ENCODE measurements around the gene PSEN1. TPM values are rescaled to one million over a fixed set of nuclear protein-coding genes. Genes with fewer than 3 reads are reported as not detected.

PSEN1 gene
- total RNA-seq, 1 experiment from 2014 or later = 41.4 TPM

GRCh38 chr14:73245480-73246325 is 109.4 kb downstream of the PSEN1 start:
- ATAC-seq = no peak
- no TSS peak for BruUV-seq (replicated peaks)
- no peak for DNase-seq

GRCh38 chr14:73246387-73247150 is 110.3 kb downstream of the PSEN1 start:
- no peak overlapping the region for H2AFZ ChIP-seq (ENCODE audit: low read length)
- ChIA-PET POLR2A (ENCODE audit: unreplicated experiment) (no interaction called here), CTCF (no interaction called here)
- no peaks in the 10 kb centered on the region for H3F3A ChIP-seq (ENCODE audit: low read length, unreplicated experiment)
- H3K79me2 ChIP-seq (ENCODE audit: low read length) = no peaks in the 10 kb centered on the region
- no peak overlapping the region for H3K27ac ChIP-seq (ENCODE audit: low read length)
- no peak for ATAC-seq
- H3K4me3 ChIP-seq (ENCODE audit: low read length) = no peak overlapping the region
- peaks cover 6% of the 10 kb centered on the region; the same call in 1 of the 2 replicates for H3K4me1 ChIP-seq (ENCODE audit: insufficient read depth, low read length)
- no peak overlapping the region for H3K4me2 ChIP-seq (ENCODE audit: low read length)
- BruUV-seq (replicated peaks) = no TSS peak
- DNase-seq = no peak
- no peaks in the 10 kb centered on the region for H3K9me2 ChIP-seq (replicated peaks; ENCODE audit: low read length)
- H3K27me3 ChIP-seq (ENCODE audit: low read length) = no peaks in the 10 kb centered on the region
- no peaks in the 10 kb centered on the region for H3K9me3 ChIP-seq (ENCODE audit: low read length)
- no peak overlapping the region for H3K9ac ChIP-seq (ENCODE audit: low read length)
- H4K20me1 ChIP-seq (ENCODE audit: low read length) = no peaks in the 10 kb centered on the region
- intact Hi-C loops (cut with micrococcal nuclease) = no loop called here
- no peaks in the 10 kb centered on the region for H3K36me3 ChIP-seq (ENCODE audit: low read depth, low read length)
- TF ChIP-seq EZH2phosphoT487 (IDR thresholded peaks at IDR 0.05; ENCODE audit: borderline replicate concordance, low read length) (no peak), EZH2 (IDR thresholded peaks at IDR 0.05; ENCODE audit: low read length, unreplicated experiment) (no peak)
- TF ChIP-seq, protein P1, sequence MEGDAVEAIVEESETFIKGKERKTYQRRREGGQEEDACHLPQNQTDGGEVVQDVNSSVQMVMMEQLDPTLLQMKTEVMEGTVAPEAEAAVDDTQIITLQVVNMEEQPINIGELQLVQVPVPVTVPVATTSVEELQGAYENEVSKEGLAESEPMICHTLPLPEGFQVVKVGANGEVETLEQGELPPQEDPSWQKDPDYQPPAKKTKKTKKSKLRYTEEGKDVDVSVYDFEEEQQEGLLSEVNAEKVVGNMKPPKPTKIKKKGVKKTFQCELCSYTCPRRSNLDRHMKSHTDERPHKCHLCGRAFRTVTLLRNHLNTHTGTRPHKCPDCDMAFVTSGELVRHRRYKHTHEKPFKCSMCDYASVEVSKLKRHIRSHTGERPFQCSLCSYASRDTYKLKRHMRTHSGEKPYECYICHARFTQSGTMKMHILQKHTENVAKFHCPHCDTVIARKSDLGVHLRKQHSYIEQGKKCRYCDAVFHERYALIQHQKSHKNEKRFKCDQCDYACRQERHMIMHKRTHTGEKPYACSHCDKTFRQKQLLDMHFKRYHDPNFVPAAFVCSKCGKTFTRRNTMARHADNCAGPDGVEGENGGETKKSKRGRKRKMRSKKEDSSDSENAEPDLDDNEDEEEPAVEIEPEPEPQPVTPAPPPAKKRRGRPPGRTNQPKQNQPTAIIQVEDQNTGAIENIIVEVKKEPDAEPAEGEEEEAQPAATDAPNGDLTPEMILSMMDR (conservative IDR thresholded peaks at IDR 0.05; ENCODE audit: low read depth, low read length) = no peak

More at GRCh38 chr14:73245480-73246325, 109.4 kb downstream of the PSEN1 start:
- POLR2A ChIA-PET (ENCODE audit: unreplicated experiment) = no interaction called here
- no peak overlapping the region for H2AFZ ChIP-seq (ENCODE audit: low read length)
- H3K9me2 ChIP-seq (replicated peaks; ENCODE audit: low read length) = no peaks in the 10 kb centered on the region
- H3K4me1 ChIP-seq (ENCODE audit: insufficient read depth, low read length) = peaks cover 6% of the 10 kb centered on the region; the same call in 1 of the 2 replicates
- H3K4me2 ChIP-seq (ENCODE audit: low read length) = no peak overlapping the region
- no peaks in the 10 kb centered on the region for H3K79me2 ChIP-seq (ENCODE audit: low read length)
- CTCF ChIA-PET = interaction anchor here (0.5 kb wide), 1 partner anchor 89 kb away, joined by 6 read pairs; no protein-coding TSS in a partner anchor
- no peaks in the 10 kb centered on the region for H3K9me3 ChIP-seq (ENCODE audit: low read length)
- TF ChIP-seq, protein P1 (conservative IDR thresholded peaks at IDR 0.05; ENCODE audit: low read depth, low read length) = no peak
- TF ChIP-seq EZH2phosphoT487 (IDR thresholded peaks at IDR 0.05; ENCODE audit: borderline replicate concordance, low read length) = no peak
- no peak for TF ChIP-seq EZH2 (IDR thresholded peaks at IDR 0.05; ENCODE audit: low read length, unreplicated experiment)
- intact Hi-C loops (cut with micrococcal nuclease) = no loop called here
- H3K9ac ChIP-seq (ENCODE audit: low read length) = no peak overlapping the region
- no peak overlapping the region for H3K27ac ChIP-seq (ENCODE audit: low read length)
- no peaks in the 10 kb centered on the region for H3K36me3 ChIP-seq (ENCODE audit: low read depth, low read length)
- no peaks in the 10 kb centered on the region for H3K27me3 ChIP-seq (ENCODE audit: low read length)
- H3F3A ChIP-seq (ENCODE audit: low read length, unreplicated experiment) = no peaks in the 10 kb centered on the region
- H4K20me1 ChIP-seq (ENCODE audit: low read length) = no peaks in the 10 kb centered on the region
- H3K4me3 ChIP-seq (ENCODE audit: low read length) = no peak overlapping the region

All from PC-3 (cell line).